HEK293T (cell line): ENCODE results near the gene TBC1D14.
"Not testable (repeated sequence)": the region's sequence is repeated elsewhere in the genome, so short reads cannot be mapped to it uniquely, and the experiment has no call there.

Source experiments
- CTCF ChIA-PET: fragments of 350-600 bp; formaldehyde crosslinking; extraction: SDS; loops from one replicate; lab custom pipeline; 2021; ENCODE audit warnings: antibody characterized with exemption, inconsistent platforms; lab: Yijun Ruan, JAX
- POLR2A ChIA-PET: fragments of 350-600 bp; formaldehyde crosslinking; extraction: SDS; loops from one replicate; lab custom pipeline; 2020; ENCODE audit warnings: antibody characterized with exemption, inconsistent platforms; lab: Yijun Ruan, JAX
- DNase-seq: peaks from one replicate; pipeline ENCODE4 v3.0.0; 2012; ENCODE audit warnings: mixed read lengths; ENCODE audit errors: extremely low spot score
- ARNT ChIP-seq: fragments of 450-650 bp; IDR thresholded peaks from 2 replicates; pipeline ENCODE4 v1.6.1; 2017; ENCODE audit warnings: mild to moderate bottlenecking
- BHLHE40 ChIP-seq: fragments of 450-650 bp; IDR thresholded peaks from 2 replicates; pipeline ENCODE4 v1.6.1; 2016; ENCODE audit warnings: mild to moderate bottlenecking, moderate library complexity, borderline replicate concordance
- CTBP1 ChIP-seq: fragments of 450-650 bp; IDR thresholded peaks from 2 replicates; pipeline ENCODE4 v1.6.1; 2016; ENCODE audit warnings: borderline replicate concordance
- ELF4 ChIP-seq: fragments of 450-650 bp; IDR thresholded peaks from 2 replicates; pipeline ENCODE4 v1.6.1; 2017; ENCODE audit warnings: antibody characterized with exemption
- FOXA1 ChIP-seq: fragments of 450-650 bp; IDR thresholded peaks from 2 replicates; pipeline ENCODE4 v1.6.1; 2016; ENCODE audit warnings: mild to moderate bottlenecking
- FOXK2 ChIP-seq: fragments of 450-650 bp; IDR thresholded peaks from 2 replicates; pipeline ENCODE4 v1.6.1; 2016; ENCODE audit warnings: mild to moderate bottlenecking
- FOXM1 ChIP-seq: fragments of 450-650 bp; IDR thresholded peaks from 2 replicates; pipeline ENCODE4 v1.6.1; 2017; ENCODE audit warnings: mild to moderate bottlenecking, borderline replicate concordance
- HDGF ChIP-seq: fragments of 450-650 bp; IDR thresholded peaks from 2 replicates; pipeline ENCODE4 v1.6.1; 2017; ENCODE audit warnings: antibody characterized with exemption, borderline replicate concordance
- L3MBTL2 ChIP-seq: fragments of 450-650 bp; conservative IDR thresholded peaks from 2 replicates; pipeline ENCODE4 v1.6.1; 2016; ENCODE audit warnings: mild to moderate bottlenecking
- LEF1 ChIP-seq: fragments of 450-650 bp; IDR thresholded peaks from 2 replicates; pipeline ENCODE4 v1.6.1; 2017; ENCODE audit warnings: mild to moderate bottlenecking, borderline replicate concordance
- NFRKB ChIP-seq: fragments of 450-650 bp; IDR thresholded peaks from 2 replicates; pipeline ENCODE4 v1.6.1; 2016; ENCODE audit warnings: mild to moderate bottlenecking, moderate library complexity
- SP1 ChIP-seq: fragments of 450-650 bp; IDR thresholded peaks from 2 replicates; pipeline ENCODE4 v1.6.1; 2017
- SUZ12 ChIP-seq: fragments of 450-650 bp; IDR thresholded peaks from 2 replicates; pipeline ENCODE4 v1.6.1; 2016; ENCODE audit warnings: mild to moderate bottlenecking
- TARDBP ChIP-seq: fragments of 450-650 bp; IDR thresholded peaks from 2 replicates; pipeline ENCODE4 v1.6.1; 2016
- ZNF384 ChIP-seq: fragments of 450-650 bp; IDR thresholded peaks from 2 replicates; pipeline ENCODE4 v1.6.1; 2016
- TF ChIP-seq, protein P1 (sequence below): fragments of 450-650 bp; IDR thresholded peaks from 2 replicates; pipeline ENCODE4 v1.6.1; 2016

Gene TBC1D14

DNA sequence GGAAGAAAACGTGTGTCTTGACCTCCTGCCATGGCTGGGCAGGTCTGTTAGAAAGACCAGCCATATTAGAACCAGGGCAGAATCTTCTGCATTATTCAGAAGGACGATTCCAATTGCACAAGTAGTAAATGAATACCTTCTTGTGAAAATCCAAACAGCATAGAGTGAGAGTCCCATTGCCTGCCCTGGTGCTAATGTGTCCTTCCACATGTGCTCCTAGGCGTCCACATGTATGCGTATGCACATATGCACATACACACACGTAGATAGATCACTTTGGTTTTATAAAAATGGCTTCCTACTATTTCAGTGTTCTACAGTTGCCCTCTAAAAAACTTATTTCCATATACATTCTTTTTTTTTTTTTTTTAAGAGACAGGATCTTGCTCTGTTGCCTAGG lies 168.4 kb downstream of the TBC1D14 start:
- no peak for DNase-seq
- ChIA-PET POLR2A (interaction anchor here (3.0 kb wide), 1 partner anchor 9 kb away, joined by 18 read pairs; the partner anchor contains the start of gene GRPEL1), CTCF (interaction anchor here (0.6 kb wide), 1 partner anchor 114 kb away, joined by 6 read pairs; no protein-coding TSS in a partner anchor)
- TF ChIP-seq ELF4: no peak
- no peak for TF ChIP-seq TARDBP
- TF ChIP-seq NFRKB: no peak
- no peak for TF ChIP-seq LEF1
- no peak for TF ChIP-seq HDGF
- no peak for TF ChIP-seq ZNF384
- TF ChIP-seq FOXK2: no peak
- TF ChIP-seq, protein P1, sequence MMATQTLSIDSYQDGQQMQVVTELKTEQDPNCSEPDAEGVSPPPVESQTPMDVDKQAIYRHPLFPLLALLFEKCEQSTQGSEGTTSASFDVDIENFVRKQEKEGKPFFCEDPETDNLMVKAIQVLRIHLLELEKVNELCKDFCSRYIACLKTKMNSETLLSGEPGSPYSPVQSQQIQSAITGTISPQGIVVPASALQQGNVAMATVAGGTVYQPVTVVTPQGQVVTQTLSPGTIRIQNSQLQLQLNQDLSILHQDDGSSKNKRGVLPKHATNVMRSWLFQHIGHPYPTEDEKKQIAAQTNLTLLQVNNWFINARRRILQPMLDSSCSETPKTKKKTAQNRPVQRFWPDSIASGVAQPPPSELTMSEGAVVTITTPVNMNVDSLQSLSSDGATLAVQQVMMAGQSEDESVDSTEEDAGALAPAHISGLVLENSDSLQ: no peak
- no peak for TF ChIP-seq SP1
- TF ChIP-seq SUZ12: no peak
- TF ChIP-seq L3MBTL2: no peak
- TF ChIP-seq ARNT: no peak
- TF ChIP-seq FOXM1: no peak
- no peak for TF ChIP-seq BHLHE40
- TF ChIP-seq FOXA1: no peak
- no peak for TF ChIP-seq CTBP1

DNA sequence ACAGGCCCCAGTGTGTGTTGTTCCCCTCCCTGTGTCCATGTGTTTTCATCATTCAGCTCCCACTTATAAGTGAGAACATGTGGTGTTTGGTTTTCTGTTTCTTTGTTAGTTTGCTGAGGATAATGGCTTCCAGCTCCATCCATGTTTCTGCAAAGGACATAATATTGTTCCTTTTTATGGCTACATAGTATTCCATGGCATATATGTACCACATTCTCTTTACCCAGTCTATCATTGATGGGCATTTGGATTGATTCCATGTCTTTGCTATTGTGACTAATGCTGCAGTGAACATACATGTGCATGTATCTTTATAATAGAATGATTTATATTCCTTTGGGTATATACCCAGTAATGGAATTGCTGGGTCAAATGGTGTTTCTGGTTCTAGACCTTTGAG lies 169.9 kb downstream of the TBC1D14 start:
- ChIA-PET POLR2A (interaction anchor here (3.0 kb wide), 1 partner anchor 11 kb away, joined by 18 read pairs; the partner anchor contains the start of gene GRPEL1), CTCF (interaction anchor here (0.7 to 1.2 kb wide), 2 partner anchors 9 to 485 kb away, joined by 3 read pairs; no protein-coding TSS in a partner anchor)
- DNase-seq: not testable (repeated sequence)

DNA sequence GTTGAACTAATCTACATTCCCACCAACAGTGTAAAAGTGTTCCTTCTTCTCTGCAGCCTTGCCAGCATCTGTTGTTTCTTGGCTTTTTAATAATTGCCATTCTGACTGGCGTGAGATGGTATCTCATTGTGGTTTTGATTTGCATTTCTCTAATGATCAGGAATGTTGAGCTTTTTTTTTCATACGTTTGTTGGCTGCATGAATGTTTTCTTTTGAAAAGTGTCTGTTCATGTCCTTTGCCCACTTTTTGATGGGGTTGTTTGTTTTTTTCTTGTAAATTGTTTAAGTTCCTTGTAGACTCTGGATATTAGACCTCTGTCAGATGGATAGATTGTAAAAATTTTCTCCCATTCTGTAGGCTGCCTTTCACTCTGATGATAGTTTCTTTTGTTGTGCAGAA lies 170.3 kb downstream of the TBC1D14 start:
- DNase-seq, POLR2A ChIA-PET: not testable (repeated sequence)
- CTCF ChIA-PET: interaction anchor here (1.2 kb wide), 1 partner anchor 9 kb away, joined by 3 read pairs; no protein-coding TSS in a partner anchor
